GM23338 (cell line): ENCODE measurements around the gene SLC35D3. TPM values are rescaled to one million over a fixed set of nuclear protein-coding genes. Genes with fewer than 3 reads are reported as not detected.

Source experiments
- ATAC-seq: fragments of 200-7000 bp; cut with Tn5 transposase; 3 replicates; pipeline ENCODE4 v1.9.1; 2020
- DNase-seq: peaks from one replicate; pipeline ENCODE4 v3.0.0-alpha.2; 2015; ENCODE audit warnings: low spot score
- H2AFZ ChIP-seq: fragments of 200-600 bp; sonication (generic); 2 replicates; pipeline ENCODE4 v1.8.0; 2016; ENCODE audit warnings: antibody characterized with exemption, mild to moderate bottlenecking, moderate library complexity
- H3F3A ChIP-seq: fragments of 200-600 bp; sonication (generic); replicated peaks from 2 replicates; pipeline ENCODE4 v1.8.0; 2017; ENCODE audit warnings: antibody characterized with exemption, mixed run types, low read depth
- H3K27ac ChIP-seq: fragments of 200-600 bp; sonication (generic); 2 replicates; pipeline ENCODE4 v1.6.1; 2016; ENCODE audit warnings: low read depth
- H3K27me3 ChIP-seq: fragments of 200-600 bp; sonication (generic); 2 replicates; pipeline ENCODE4 v1.8.0; 2016; ENCODE audit warnings: mild to moderate bottlenecking, mixed run types, moderate library complexity; ENCODE audit not compliant: insufficient read depth
- H3K36me3 ChIP-seq: fragments of 200-600 bp; sonication (generic); 2 replicates; pipeline ENCODE4 v1.8.0; 2016; ENCODE audit warnings: mild to moderate bottlenecking; ENCODE audit not compliant: insufficient read depth
- H3K4me1 ChIP-seq: fragments of 200-600 bp; sonication (generic); 2 replicates; pipeline ENCODE4 v1.8.0; 2016; ENCODE audit warnings: mild to moderate bottlenecking, moderate library complexity; ENCODE audit not compliant: insufficient read depth
- H3K4me2 ChIP-seq: fragments of 200-600 bp; sonication (generic); 2 replicates; pipeline ENCODE4 v1.7.1; 2017; ENCODE audit warnings: mixed run types
- H3K4me3 ChIP-seq: fragments of 200-600 bp; sonication (generic); 2 replicates; pipeline ENCODE4 v1.6.1; 2016; ENCODE audit warnings: mixed run types
- H3K79me2 ChIP-seq: fragments of 200-600 bp; sonication (generic); replicated peaks from 2 replicates; pipeline ENCODE4 v1.8.0; 2017; ENCODE audit warnings: mild to moderate bottlenecking; ENCODE audit not compliant: insufficient read depth
- H3K9me2 ChIP-seq: fragments of 200-600 bp; sonication (generic); 2 replicates; pipeline ENCODE4 v1.8.0; 2017; ENCODE audit not compliant: insufficient read depth
- H4K20me1 ChIP-seq: fragments of 200-600 bp; sonication (generic); replicated peaks from 2 replicates; pipeline ENCODE4 v1.8.0; 2017; ENCODE audit warnings: mild to moderate bottlenecking; ENCODE audit not compliant: insufficient read depth
- H3K27ac Mint-ChIP-seq: 2 replicates; pipeline ENCODE4 v1.8.0; 2020; ENCODE audit warnings: inconsistent platforms, mild to moderate bottlenecking, moderate library complexity, mixed read lengths
- H3K27me3 Mint-ChIP-seq: 3 replicates; pipeline ENCODE4 v1.8.0; 2022; ENCODE audit warnings: low read depth, mild to moderate bottlenecking, moderate library complexity, mixed read lengths, inconsistent platforms; ENCODE audit not compliant: insufficient read depth, poor library complexity
- H3K36me3 Mint-ChIP-seq: 3 replicates; pipeline ENCODE4 v1.8.0; 2021; ENCODE audit warnings: low read depth, mild to moderate bottlenecking, inconsistent platforms, moderate library complexity, mixed read lengths
- H3K4me1 Mint-ChIP-seq: 3 replicates; pipeline ENCODE4 v1.8.0; 2020; ENCODE audit warnings: mild to moderate bottlenecking, inconsistent platforms, mixed read lengths
- H3K4me3 Mint-ChIP-seq: 3 replicates; pipeline ENCODE4 v1.8.0; 2021; ENCODE audit warnings: moderate library complexity, mild to moderate bottlenecking, inconsistent platforms, mixed read lengths
- H3K9me3 Mint-ChIP-seq: 3 replicates; pipeline ENCODE4 v1.8.0; 2020; ENCODE audit warnings: moderate library complexity, mild to moderate bottlenecking, inconsistent platforms, mixed read lengths
- EZH2 ChIP-seq: fragments of 200-600 bp; sonication (generic); IDR thresholded peaks from one replicate; pipeline ENCODE4 v1.8.0; 2017; ENCODE audit warnings: antibody characterized with exemption, mild to moderate bottlenecking, low read depth; ENCODE audit not compliant: unreplicated experiment
- JUNB ChIP-seq: IDR thresholded peaks from one replicate; pipeline ENCODE4 v1.6.1; 2016; ENCODE audit warnings: antibody characterized with exemption; ENCODE audit not compliant: unreplicated experiment
- NANOG ChIP-seq: IDR thresholded peaks from 2 replicates; pipeline ENCODE4 v1.6.1; 2016; ENCODE audit warnings: antibody characterized with exemption, borderline replicate concordance
- POLR2AphosphoS5 ChIP-seq: IDR thresholded peaks from 2 replicates; pipeline ENCODE4 v1.6.1; 2016; ENCODE audit warnings: antibody characterized with exemption, low read depth
- ZNF114 ChIP-seq: fragments of 250-450 bp; sonication (Bioruptor Pico); IDR thresholded peaks from 2 replicates; pipeline ENCODE4 v1.5.0; 2020; ENCODE audit warnings: mild to moderate bottlenecking, moderate library complexity
- polyA plus RNA-seq: library from polyadenylated mRNA; unstranded; fragments of >200 nt; fragmentation: Nextera tagmentation; extraction: Ambion mirVana; gene quantifications from 2 replicates; pipeline ENCODE4 v1.2.1, GENCODE V29; 2016
- total RNA-seq: library from RNA; depleted of rRNA; stranded (reverse); fragments of >200 nt; shearing (Covaris generic); gene quantifications from 2 replicates; pipeline ENCODE4 v1.2.3, GENCODE V29; 2014
- TF ChIP-seq, protein P1 (sequence below): IDR thresholded peaks from one replicate; pipeline ENCODE4 v1.6.1; 2018; ENCODE audit warnings: antibody characterized with exemption; ENCODE audit not compliant: unreplicated experiment
- TF ChIP-seq, protein P2 (sequence below): IDR thresholded peaks from 2 replicates; pipeline ENCODE4 v1.6.1; 2016; ENCODE audit warnings: antibody characterized with exemption
- TF ChIP-seq, protein P3 (sequence below): fragments of 250-450 bp; sonication (Bioruptor Pico); IDR thresholded peaks from 2 replicates; pipeline ENCODE4 v1.5.0; 2020; ENCODE audit warnings: mild to moderate bottlenecking, moderate library complexity

The SLC35D3 gene
- total and polyA plus RNA-seq, 2 experiments from 2014 or later: 0.59 to 1.6 TPM

DNA sequence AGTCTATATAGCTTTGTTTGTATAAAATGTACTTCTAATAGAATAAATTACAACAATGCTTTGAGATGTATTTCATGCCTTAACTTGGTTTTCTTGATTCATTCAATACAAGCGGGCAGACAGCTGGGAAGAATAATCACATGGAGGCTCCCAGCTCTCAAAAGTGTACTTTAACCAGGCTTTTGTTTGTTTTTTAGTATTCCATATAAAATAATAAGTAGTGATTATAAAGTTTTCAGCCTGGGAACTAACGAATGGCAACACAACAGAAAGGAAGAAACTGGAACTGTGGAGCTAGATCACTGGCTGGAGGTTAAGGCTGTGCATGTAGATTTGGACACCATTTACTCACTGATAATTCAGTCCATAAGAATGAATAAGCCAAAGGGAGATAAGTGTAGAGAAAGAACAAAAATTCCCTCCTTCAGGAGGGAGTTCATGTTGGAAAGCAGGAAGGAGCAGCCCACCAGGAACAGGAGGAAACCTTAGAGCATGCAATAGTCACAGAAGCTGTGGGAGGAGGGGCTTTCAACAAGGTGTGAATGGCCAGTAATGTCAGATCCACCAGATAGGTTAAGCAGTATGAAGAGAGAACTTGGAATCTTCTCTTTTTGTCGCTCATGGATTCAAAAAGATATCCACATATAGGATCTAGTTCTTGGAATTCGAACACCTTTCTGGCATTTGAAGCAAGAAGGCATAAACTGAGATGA is 41.2 kb upstream of the SLC35D3 start:
- DNase-seq: peak; percentile 9
- Histone ChIP-seq H3F3A (no peaks in the 10 kb centered on the region), H3K4me2 (no peak overlapping the region), H3K9me2 (no peaks in the 10 kb centered on the region), H3K27ac (no peak overlapping the region), H4K20me1 (no peaks in the 10 kb centered on the region), H3K27me3 (no peaks in the 10 kb centered on the region), H3K4me1 (peaks cover 7% of the 10 kb centered on the region; the same call in 1 of the 2 replicates), H3K36me3 (no peaks in the 10 kb centered on the region), H2AFZ (no peak overlapping the region), H3K4me3 (no peak overlapping the region), H3K79me2 (no peaks in the 10 kb centered on the region)
- peak; percentile 28; the same call in 2 of the 3 replicates for ATAC-seq
- TF ChIP-seq, protein P1, sequence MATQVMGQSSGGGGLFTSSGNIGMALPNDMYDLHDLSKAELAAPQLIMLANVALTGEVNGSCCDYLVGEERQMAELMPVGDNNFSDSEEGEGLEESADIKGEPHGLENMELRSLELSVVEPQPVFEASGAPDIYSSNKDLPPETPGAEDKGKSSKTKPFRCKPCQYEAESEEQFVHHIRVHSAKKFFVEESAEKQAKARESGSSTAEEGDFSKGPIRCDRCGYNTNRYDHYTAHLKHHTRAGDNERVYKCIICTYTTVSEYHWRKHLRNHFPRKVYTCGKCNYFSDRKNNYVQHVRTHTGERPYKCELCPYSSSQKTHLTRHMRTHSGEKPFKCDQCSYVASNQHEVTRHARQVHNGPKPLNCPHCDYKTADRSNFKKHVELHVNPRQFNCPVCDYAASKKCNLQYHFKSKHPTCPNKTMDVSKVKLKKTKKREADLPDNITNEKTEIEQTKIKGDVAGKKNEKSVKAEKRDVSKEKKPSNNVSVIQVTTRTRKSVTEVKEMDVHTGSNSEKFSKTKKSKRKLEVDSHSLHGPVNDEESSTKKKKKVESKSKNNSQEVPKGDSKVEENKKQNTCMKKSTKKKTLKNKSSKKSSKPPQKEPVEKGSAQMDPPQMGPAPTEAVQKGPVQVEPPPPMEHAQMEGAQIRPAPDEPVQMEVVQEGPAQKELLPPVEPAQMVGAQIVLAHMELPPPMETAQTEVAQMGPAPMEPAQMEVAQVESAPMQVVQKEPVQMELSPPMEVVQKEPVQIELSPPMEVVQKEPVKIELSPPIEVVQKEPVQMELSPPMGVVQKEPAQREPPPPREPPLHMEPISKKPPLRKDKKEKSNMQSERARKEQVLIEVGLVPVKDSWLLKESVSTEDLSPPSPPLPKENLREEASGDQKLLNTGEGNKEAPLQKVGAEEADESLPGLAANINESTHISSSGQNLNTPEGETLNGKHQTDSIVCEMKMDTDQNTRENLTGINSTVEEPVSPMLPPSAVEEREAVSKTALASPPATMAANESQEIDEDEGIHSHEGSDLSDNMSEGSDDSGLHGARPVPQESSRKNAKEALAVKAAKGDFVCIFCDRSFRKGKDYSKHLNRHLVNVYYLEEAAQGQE: no peak
- TF ChIP-seq POLR2AphosphoS5: no peak
- TF ChIP-seq, protein P2, sequence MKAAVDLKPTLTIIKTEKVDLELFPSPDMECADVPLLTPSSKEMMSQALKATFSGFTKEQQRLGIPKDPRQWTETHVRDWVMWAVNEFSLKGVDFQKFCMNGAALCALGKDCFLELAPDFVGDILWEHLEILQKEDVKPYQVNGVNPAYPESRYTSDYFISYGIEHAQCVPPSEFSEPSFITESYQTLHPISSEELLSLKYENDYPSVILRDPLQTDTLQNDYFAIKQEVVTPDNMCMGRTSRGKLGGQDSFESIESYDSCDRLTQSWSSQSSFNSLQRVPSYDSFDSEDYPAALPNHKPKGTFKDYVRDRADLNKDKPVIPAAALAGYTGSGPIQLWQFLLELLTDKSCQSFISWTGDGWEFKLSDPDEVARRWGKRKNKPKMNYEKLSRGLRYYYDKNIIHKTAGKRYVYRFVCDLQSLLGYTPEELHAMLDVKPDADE: no peak
- TF ChIP-seq EZH2: no peak
- no peak for TF ChIP-seq NANOG
- TF ChIP-seq JUNB: no peak
- TF ChIP-seq ZNF114 (CRISPR knock-in tag): no peak
- TF ChIP-seq, protein P3, sequence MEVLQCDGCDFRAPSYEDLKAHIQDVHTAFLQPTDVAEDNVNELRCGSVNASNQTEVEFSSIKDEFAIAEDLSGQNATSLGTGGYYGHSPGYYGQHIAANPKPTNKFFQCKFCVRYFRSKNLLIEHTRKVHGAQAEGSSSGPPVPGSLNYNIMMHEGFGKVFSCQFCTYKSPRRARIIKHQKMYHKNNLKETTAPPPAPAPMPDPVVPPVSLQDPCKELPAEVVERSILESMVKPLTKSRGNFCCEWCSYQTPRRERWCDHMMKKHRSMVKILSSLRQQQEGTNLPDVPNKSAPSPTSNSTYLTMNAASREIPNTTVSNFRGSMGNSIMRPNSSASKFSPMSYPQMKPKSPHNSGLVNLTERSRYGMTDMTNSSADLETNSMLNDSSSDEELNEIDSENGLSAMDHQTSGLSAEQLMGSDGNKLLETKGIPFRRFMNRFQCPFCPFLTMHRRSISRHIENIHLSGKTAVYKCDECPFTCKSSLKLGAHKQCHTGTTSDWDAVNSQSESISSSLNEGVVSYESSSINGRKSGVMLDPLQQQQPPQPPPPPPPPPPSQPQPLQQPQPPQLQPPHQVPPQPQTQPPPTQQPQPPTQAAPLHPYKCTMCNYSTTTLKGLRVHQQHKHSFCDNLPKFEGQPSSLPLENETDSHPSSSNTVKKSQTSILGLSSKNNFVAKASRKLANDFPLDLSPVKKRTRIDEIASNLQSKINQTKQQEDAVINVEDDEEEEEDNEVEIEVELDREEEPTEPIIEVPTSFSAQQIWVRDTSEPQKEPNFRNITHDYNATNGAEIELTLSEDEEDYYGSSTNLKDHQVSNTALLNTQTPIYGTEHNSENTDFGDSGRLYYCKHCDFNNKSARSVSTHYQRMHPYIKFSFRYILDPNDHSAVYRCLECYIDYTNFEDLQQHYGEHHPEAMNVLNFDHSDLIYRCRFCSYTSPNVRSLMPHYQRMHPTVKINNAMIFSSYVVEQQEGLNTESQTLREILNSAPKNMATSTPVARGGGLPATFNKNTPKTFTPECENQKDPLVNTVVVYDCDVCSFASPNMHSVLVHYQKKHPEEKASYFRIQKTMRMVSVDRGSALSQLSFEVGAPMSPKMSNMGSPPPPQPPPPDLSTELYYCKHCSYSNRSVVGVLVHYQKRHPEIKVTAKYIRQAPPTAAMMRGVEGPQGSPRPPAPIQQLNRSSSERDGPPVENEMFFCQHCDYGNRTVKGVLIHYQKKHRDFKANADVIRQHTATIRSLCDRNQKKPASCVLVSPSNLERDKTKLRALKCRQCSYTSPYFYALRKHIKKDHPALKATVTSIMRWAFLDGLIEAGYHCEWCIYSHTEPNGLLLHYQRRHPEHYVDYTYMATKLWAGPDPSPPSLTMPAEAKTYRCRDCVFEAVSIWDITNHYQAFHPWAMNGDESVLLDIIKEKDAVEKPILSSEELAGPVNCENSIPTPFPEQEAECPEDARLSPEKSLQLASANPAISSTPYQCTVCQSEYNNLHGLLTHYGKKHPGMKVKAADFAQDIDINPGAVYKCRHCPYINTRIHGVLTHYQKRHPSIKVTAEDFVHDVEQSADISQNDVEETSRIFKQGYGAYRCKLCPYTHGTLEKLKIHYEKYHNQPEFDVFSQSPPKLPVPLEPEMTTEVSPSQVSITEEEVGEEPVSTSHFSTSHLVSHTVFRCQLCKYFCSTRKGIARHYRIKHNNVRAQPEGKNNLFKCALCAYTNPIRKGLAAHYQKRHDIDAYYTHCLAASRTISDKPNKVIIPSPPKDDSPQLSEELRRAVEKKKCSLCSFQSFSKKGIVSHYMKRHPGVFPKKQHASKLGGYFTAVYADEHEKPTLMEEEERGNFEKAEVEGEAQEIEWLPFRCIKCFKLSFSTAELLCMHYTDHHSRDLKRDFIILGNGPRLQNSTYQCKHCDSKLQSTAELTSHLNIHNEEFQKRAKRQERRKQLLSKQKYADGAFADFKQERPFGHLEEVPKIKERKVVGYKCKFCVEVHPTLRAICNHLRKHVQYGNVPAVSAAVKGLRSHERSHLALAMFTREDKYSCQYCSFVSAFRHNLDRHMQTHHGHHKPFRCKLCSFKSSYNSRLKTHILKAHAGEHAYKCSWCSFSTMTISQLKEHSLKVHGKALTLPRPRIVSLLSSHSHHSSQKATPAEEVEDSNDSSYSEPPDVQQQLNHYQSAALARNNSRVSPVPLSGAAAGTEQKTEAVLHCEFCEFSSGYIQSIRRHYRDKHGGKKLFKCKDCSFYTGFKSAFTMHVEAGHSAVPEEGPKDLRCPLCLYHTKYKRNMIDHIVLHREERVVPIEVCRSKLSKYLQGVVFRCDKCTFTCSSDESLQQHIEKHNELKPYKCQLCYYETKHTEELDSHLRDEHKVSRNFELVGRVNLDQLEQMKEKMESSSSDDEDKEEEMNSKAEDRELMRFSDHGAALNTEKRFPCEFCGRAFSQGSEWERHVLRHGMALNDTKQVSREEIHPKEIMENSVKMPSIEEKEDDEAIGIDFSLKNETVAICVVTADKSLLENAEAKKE (CRISPR knock-in tag): no peak
- Mint-ChIP-seq H3K4me3 (no peak overlapping the region), H3K4me1 (peaks cover 9% of the 10 kb centered on the region), H3K27ac (no peak overlapping the region), H3K36me3 (peaks cover 13% of the 10 kb centered on the region; the same call in 2 of the 3 replicates), H3K9me3 (peaks cover 15% of the 10 kb centered on the region; the same call in 2 of the 3 replicates), H3K27me3 (no peaks in the 10 kb centered on the region)
